GM12878 (cell line): ENCODE results near the gene HDAC5. TPM values are rescaled to one million over a fixed set of nuclear protein-coding genes. Genes with fewer than 3 reads are reported as not detected.

Source experiments
- ATAC-seq: fragments of 200-7000 bp; cut with Tn5 transposase; 3 replicates; pipeline ENCODE4 v1.9.1; 2020; ENCODE audit warnings: mild to moderate bottlenecking, moderate library complexity
- BruUV-seq: library from RNA; stranded (reverse); fragments of 400-500 nt; replicated peaks from 2 replicates; lab custom pipeline; 2021; lab: Mats Ljungman, UMichigan
- CTCF ChIA-PET: fragments of 300-600 bp; sonication (Branson Sonifier 250); formaldehyde crosslinking; extraction: SDS; loops from one replicate; lab custom pipeline; 2021; ENCODE audit warnings: inconsistent platforms; lab: Yijun Ruan, JAX
- POLR2A ChIA-PET: fragments of 350-600 bp; formaldehyde crosslinking; extraction: SDS; loops from one replicate; lab custom pipeline; 2021; ENCODE audit warnings: inconsistent platforms; lab: Charles Lee
- RAD21 ChIA-PET: fragments of 300-600 bp; sonication (Branson Sonifier 250); formaldehyde crosslinking; loops from one replicate; lab custom pipeline; 2023; ENCODE audit warnings: antibody characterized with exemption; ENCODE audit not compliant: unreplicated experiment; lab: Charles Lee
- SMC1A ChIA-PET: fragments of 300-600 bp; sonication (Branson Sonifier 250); formaldehyde crosslinking; loops from one replicate; lab custom pipeline; 2023; ENCODE audit not compliant: unreplicated experiment, uncharacterized antibody; lab: Charles Lee
- DNase-seq: peaks from one replicate; pipeline ENCODE4 v3.0.0-alpha.2; 2011; ENCODE audit warnings: low read depth, low spot score
- FAIRE-seq: peaks from 3 replicates; lab custom pipeline; 2011; peaks lifted over from hg19 to GRCh38; lab: Jason Lieb, UNC
- H2AFZ ChIP-seq: 2 replicates; pipeline ENCODE4 v1.6.0; 2011; ENCODE audit warnings: low read depth, low read length, control low read depth; ENCODE audit not compliant: control insufficient read depth
- H3K27ac ChIP-seq: 2 replicates; pipeline ENCODE4 v1.5.1; 2011; ENCODE audit warnings: control low read depth; ENCODE audit not compliant: control insufficient read depth, insufficient read depth
- H3K27me3 ChIP-seq, 2 experiments: replicated peaks in 1 of 2; 2 replicates each; pipeline versions ENCODE4 v1.6.0 to v1.6.1; 2011; ENCODE audit warnings: low read length in 1 of 2; ENCODE audit not compliant: control insufficient read depth in 2 of 2, insufficient read depth in 2 of 2
- H3K36me3 ChIP-seq, 2 experiments: 2 replicates each; pipeline ENCODE4 v1.5.1; 2011; ENCODE audit warnings: low read length in 1 of 2; ENCODE audit not compliant: control insufficient read depth in 2 of 2, insufficient read depth in 2 of 2
- H3K4me1 ChIP-seq: 2 replicates; pipeline ENCODE4 v1.6.1; 2011; ENCODE audit warnings: mild to moderate bottlenecking, low read length, moderate library complexity, mixed read lengths; ENCODE audit not compliant: control insufficient read depth, insufficient read depth
- H3K4me2 ChIP-seq: 2 replicates; pipeline ENCODE4 v1.6.0; 2011; ENCODE audit warnings: control low read depth; ENCODE audit not compliant: control insufficient read depth, insufficient read depth
- H3K4me3 ChIP-seq: fragments of 200-600 bp; sonication (generic); 2 replicates; pipeline ENCODE4 v1.5.1; 2016
- H3K79me2 ChIP-seq: 2 replicates; pipeline ENCODE4 v1.6.0; 2011; ENCODE audit warnings: low read length; ENCODE audit not compliant: control insufficient read depth, insufficient read depth
- H3K9ac ChIP-seq: 2 replicates; pipeline ENCODE4 v1.8.0; 2011; ENCODE audit warnings: low read length, control low read depth, mixed read lengths; ENCODE audit not compliant: control insufficient read depth, insufficient read depth
- H3K9me3 ChIP-seq: replicated peaks from 3 replicates; pipeline ENCODE4 v1.5.1; 2011; ENCODE audit warnings: mild to moderate bottlenecking, low read length; ENCODE audit not compliant: control insufficient read depth, insufficient read depth
- H4K20me1 ChIP-seq: 2 replicates; pipeline ENCODE4 v1.6.0; 2011; ENCODE audit not compliant: control insufficient read depth, insufficient read depth
- CHD1 ChIP-seq: IDR thresholded peaks from 2 replicates; pipeline ENCODE4 v1.6.1; 2012; ENCODE audit warnings: low read depth, low read length, improper control_type of control experiment
- GATAD2B ChIP-seq: fragments of 450-650 bp; conservative IDR thresholded peaks from 2 replicates; pipeline ENCODE4 v1.6.1; 2017; ENCODE audit warnings: low read depth, mild to moderate bottlenecking, moderate library complexity
- HDAC6 ChIP-seq: fragments of 200-600 bp; sonication (generic); IDR thresholded peaks from one replicate; pipeline ENCODE4 v1.8.0; 2017; ENCODE audit warnings: antibody characterized with exemption; ENCODE audit not compliant: unreplicated experiment
- RB1 ChIP-seq: fragments of 450-650 bp; formaldehyde crosslinking; IDR thresholded peaks from 2 replicates; pipeline ENCODE4 v1.6.1; 2017; ENCODE audit warnings: mild to moderate bottlenecking, borderline replicate concordance
- SIN3A ChIP-seq: IDR thresholded peaks from 2 replicates; pipeline ENCODE4 v1.6.1; 2012; ENCODE audit warnings: low read depth, low read length, improper control_type of control experiment
- ZBED1 ChIP-seq: IDR thresholded peaks from 2 replicates; pipeline ENCODE4 v1.6.1; 2016; ENCODE audit warnings: borderline replicate concordance
- ZBTB4 ChIP-seq: fragments of 450-650 bp; formaldehyde crosslinking; IDR thresholded peaks from 2 replicates; pipeline ENCODE4 v1.4.0; 2022; ENCODE audit warnings: mild to moderate bottlenecking, moderate library complexity
- WGBS: methylation state at CpG from one replicate; pipeline ENCODE4 v1.1.6; 2016; ENCODE audit warnings: low lambda C conversion rate; ENCODE audit not compliant: insufficient replicate concordance, insufficient coverage; ENCODE audit errors: missing lambda C conversion rate; 5-methylcytosine and 5-hydroxymethylcytosine counted together
- in situ Hi-C: fragments of 300-500 bp; cut with MboI; formaldehyde crosslinking; loops from 9 replicates; pipeline ENCODE4 v1.14.3; 2018; ENCODE audit warnings: mixed read lengths
- intact Hi-C: fragments of 100-400 bp; cut with micrococcal nuclease; formaldehyde crosslinking; loops from one replicate; pipeline ENCODE4 v1.14.2; 2022; ENCODE audit not compliant: unreplicated experiment
- polyA plus RNA-seq, 11 experiments: library from polyadenylated mRNA; depleted of rRNA in 4 of 11; unstranded in 6 of 11; stranded (reverse) in 5 of 11; fragments of >200 nt; fragmentation: Nextera tagmentation in 4 of 11; fragmentation: Illumina TruSeq in 1 of 11; extraction: Ambion mirVana in 4 of 11; extraction: Trizol in 1 of 11; gene quantifications; 1 replicate in 1 of 11; 2 replicates in 10 of 11; pipeline versions ENCODE4 v1.2.1 to v1.2.3, GENCODE V29; 2011 to 2016; ENCODE audit warnings: inconsistent platforms in 2 of 11, missing spikeins in 2 of 11, low read depth in 1 of 11
- total RNA-seq, 4 experiments: library from RNA; depleted of rRNA in 3 of 4; stranded (reverse); fragments of >200 nt in 3 of 4; fragmentation: Illumina TruSeq in 1 of 4; extraction: Trizol in 1 of 4; gene quantifications; 2 replicates each; pipeline versions ENCODE4 v1.2.1 to v1.2.3, GENCODE V29; 2013 to 2021
- TF ChIP-seq, protein P1 (sequence below): IDR thresholded peaks from 2 replicates; pipeline ENCODE4 v1.6.1; 2012; ENCODE audit warnings: improper control_type of control experiment, low read depth, low read length; ENCODE audit not compliant: insufficient replicate concordance

The HDAC5 gene
- total and polyA plus RNA-seq, 10 of the 15 experiments (the other 5 are each of a cell fraction or from before 2014, with no cell fraction given) = 1.1 to 58.0 (median 27.3) TPM

DNA sequence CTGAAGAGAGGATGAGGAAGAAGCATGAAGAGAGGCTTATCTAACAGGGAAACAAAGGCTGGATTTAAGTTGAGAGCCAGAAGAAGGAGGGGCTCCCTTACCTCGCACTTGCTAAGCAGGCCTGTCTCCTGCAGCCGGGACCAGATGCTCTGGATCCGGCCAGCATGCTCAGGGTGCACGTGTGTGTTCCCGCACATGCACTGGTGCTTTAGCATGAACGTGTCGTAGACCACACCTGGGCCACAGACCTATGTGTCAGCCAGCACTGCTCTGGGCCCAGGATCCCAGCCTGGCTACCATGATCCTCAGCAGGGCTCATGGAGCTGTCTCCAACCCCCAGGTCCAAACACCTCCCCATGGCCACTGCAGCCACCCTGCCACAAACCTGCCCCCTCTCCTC is 38.5 kb downstream of the HDAC5 start:
- ChIA-PET POLR2A (no interaction called here), SMC1A (no interaction called here)
- H3K36me3 ChIP-seq = peaks cover 13 to 36% of the 10 kb centered on the region in 2 experiments; a peak in 3 of 4 replicates

More for the DNA sequence above, 38.5 kb downstream of the HDAC5 start:
- Histone ChIP-seq H3K4me1 (no peaks in the 10 kb centered on the region), H2AFZ (no peak overlapping the region), H3K79me2 (no peaks in the 10 kb centered on the region), H3K4me2 (no peak overlapping the region), H4K20me1 (no peaks in the 10 kb centered on the region; the same call in 1 of the 2 replicates), H3K4me3 (no peak overlapping the region), H3K9ac (no peak overlapping the region), H3K9me3 (no peaks in the 10 kb centered on the region), H3K27me3 (no peaks in the 10 kb centered on the region), H3K27ac (no peak overlapping the region)
- ChIA-PET RAD21 (no interaction called here), CTCF (interaction anchor here (1.3 to 2.3 kb wide), 4 partner anchors 10 to 84 kb away, joined by 3 to 16 read pairs (median 4); no protein-coding TSS in a partner anchor)
- TF ChIP-seq ZBTB4 (CRISPR knock-in tag) = no peak
- no peak for TF ChIP-seq GATAD2B
- TF ChIP-seq SIN3A = no peak
- TF ChIP-seq HDAC6 = no peak
- no peak for TF ChIP-seq CHD1
- TF ChIP-seq, protein P1, sequence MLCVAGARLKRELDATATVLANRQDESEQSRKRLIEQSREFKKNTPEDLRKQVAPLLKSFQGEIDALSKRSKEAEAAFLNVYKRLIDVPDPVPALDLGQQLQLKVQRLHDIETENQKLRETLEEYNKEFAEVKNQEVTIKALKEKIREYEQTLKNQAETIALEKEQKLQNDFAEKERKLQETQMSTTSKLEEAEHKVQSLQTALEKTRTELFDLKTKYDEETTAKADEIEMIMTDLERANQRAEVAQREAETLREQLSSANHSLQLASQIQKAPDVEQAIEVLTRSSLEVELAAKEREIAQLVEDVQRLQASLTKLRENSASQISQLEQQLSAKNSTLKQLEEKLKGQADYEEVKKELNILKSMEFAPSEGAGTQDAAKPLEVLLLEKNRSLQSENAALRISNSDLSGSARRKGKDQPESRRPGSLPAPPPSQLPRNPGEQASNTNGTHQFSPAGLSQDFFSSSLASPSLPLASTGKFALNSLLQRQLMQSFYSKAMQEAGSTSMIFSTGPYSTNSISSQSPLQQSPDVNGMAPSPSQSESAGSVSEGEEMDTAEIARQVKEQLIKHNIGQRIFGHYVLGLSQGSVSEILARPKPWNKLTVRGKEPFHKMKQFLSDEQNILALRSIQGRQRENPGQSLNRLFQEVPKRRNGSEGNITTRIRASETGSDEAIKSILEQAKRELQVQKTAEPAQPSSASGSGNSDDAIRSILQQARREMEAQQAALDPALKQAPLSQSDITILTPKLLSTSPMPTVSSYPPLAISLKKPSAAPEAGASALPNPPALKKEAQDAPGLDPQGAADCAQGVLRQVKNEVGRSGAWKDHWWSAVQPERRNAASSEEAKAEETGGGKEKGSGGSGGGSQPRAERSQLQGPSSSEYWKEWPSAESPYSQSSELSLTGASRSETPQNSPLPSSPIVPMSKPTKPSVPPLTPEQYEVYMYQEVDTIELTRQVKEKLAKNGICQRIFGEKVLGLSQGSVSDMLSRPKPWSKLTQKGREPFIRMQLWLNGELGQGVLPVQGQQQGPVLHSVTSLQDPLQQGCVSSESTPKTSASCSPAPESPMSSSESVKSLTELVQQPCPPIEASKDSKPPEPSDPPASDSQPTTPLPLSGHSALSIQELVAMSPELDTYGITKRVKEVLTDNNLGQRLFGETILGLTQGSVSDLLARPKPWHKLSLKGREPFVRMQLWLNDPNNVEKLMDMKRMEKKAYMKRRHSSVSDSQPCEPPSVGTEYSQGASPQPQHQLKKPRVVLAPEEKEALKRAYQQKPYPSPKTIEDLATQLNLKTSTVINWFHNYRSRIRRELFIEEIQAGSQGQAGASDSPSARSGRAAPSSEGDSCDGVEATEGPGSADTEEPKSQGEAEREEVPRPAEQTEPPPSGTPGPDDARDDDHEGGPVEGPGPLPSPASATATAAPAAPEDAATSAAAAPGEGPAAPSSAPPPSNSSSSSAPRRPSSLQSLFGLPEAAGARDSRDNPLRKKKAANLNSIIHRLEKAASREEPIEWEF = no peak
- no peak for TF ChIP-seq RB1
- no peak for TF ChIP-seq ZBED1
- no peak for DNase-seq
- no peak for ATAC-seq
- intact Hi-C loops (no loop called here), in situ Hi-C loops (no loop called here)
- no peak for FAIRE-seq
- no TSS peak for BruUV-seq
- 80% methylated on average over 7 of the region's 7 CpGs for whole genome bisulfite sequencing
